Mononuclear cell (primary cell): ENCODE results near the gene FANCI. TPM values are rescaled to one million over a fixed set of nuclear protein-coding genes. Genes with fewer than 3 reads are reported as not detected.

Experiments
- H3K27me3 ChIP-seq: 2 replicates; pipeline ENCODE4 v1.6.0; 2011; ENCODE audit warnings: low read length, control low read depth; ENCODE audit not compliant: insufficient read depth
- H3K4me1 ChIP-seq: 2 replicates; pipeline ENCODE4 v1.5.1; 2011; ENCODE audit warnings: mild to moderate bottlenecking, low read length, control low read depth; ENCODE audit not compliant: insufficient read depth
- H3K4me3 ChIP-seq: 2 replicates; pipeline ENCODE4 v1.5.1; 2011; ENCODE audit warnings: mild to moderate bottlenecking, low read length, moderate library complexity
- H3K9me3 ChIP-seq: 2 replicates; pipeline ENCODE4 v1.5.1; 2011; ENCODE audit warnings: low read depth, mild to moderate bottlenecking, control low read depth, low read length
- total RNA-seq: library from RNA; depleted of rRNA; stranded (reverse); fragments of >200 nt; gene quantifications from one replicate; pipeline ENCODE4 v1.2.3, GENCODE V29; 2012

The FANCI gene
- total RNA-seq, 1 donor, result 11.5 TPM

GRCh38 chr15:89346516-89347231, 102.9 kb downstream of the FANCI start:
- Histone ChIP-seq H3K4me1 (no peaks in the 10 kb centered on the region), H3K4me3 (no peak overlapping the region), H3K9me3 (no peaks in the 10 kb centered on the region), H3K27me3 (peaks cover 4% of the 10 kb centered on the region)

- Histone ChIP-seq H3K27me3 (peaks cover 12% of the 10 kb centered on the region), H3K9me3 (no peaks in the 10 kb centered on the region), H3K4me1 (no peaks in the 10 kb centered on the region), H3K4me3 (no peak overlapping the region)
Measured at GRCh38 chr15:89349206-89349558, 105.4 kb downstream of the FANCI start.

GRCh38 chr15:89352476-89352875, 108.7 kb downstream of the FANCI start:
- Histone ChIP-seq H3K4me1 (no peaks in the 10 kb centered on the region), H3K4me3 (no peak overlapping the region), H3K9me3 (no peaks in the 10 kb centered on the region), H3K27me3 (peaks cover 33% of the 10 kb centered on the region)

- Histone ChIP-seq H3K27me3 (peaks cover 44% of the 10 kb centered on the region), H3K4me3 (no peak overlapping the region), H3K9me3 (no peaks in the 10 kb centered on the region), H3K4me1 (peaks cover 8% of the 10 kb centered on the region)
Measured at GRCh38 chr15:89353991-89354390, 110.2 kb downstream of the FANCI start.

- Histone ChIP-seq H3K4me3 (no peak overlapping the region), H3K27me3 (peaks cover 72% of the 10 kb centered on the region)
Measured at GRCh38 chr15:89356634-89357298, 113.0 kb downstream of the FANCI start.

GRCh38 chr15:89358435-89358754, 114.6 kb downstream of the FANCI start:
- peaks cover 85% of the 10 kb centered on the region for H3K27me3 ChIP-seq
- no peak overlapping the region for H3K4me3 ChIP-seq
- H3K9me3 ChIP-seq, result no peaks in the 10 kb centered on the region

More at GRCh38 chr15:89356634-89357298, 113.0 kb downstream of the FANCI start:
- Histone ChIP-seq H3K4me1 (peaks cover 15% of the 10 kb centered on the region), H3K9me3 (no peaks in the 10 kb centered on the region)

GRCh38 chr15:89358755-89359439, 115.1 kb downstream of the FANCI start:
- Histone ChIP-seq H3K9me3 (no peaks in the 10 kb centered on the region), H3K27me3 (peaks cover 87% of the 10 kb centered on the region), H3K4me1 (peaks cover 36% of the 10 kb centered on the region), H3K4me3 (peak overlapping the region; percentile 28)

More at GRCh38 chr15:89358435-89358754, 114.6 kb downstream of the FANCI start:
- H3K4me1 ChIP-seq, result peaks cover 31% of the 10 kb centered on the region

GRCh38 chr15:89359471-89360293, 115.9 kb downstream of the FANCI start:
- Histone ChIP-seq H3K27me3 (peaks cover 91% of the 10 kb centered on the region), H3K4me3 (no peak overlapping the region), H3K9me3 (no peaks in the 10 kb centered on the region), H3K4me1 (peaks cover 43% of the 10 kb centered on the region)

GRCh38 chr15:89360294-89360971, 116.7 kb downstream of the FANCI start:
- H3K4me3 ChIP-seq, result no peak overlapping the region
- no peaks in the 10 kb centered on the region for H3K9me3 ChIP-seq
- peaks cover 93% of the 10 kb centered on the region for H3K27me3 ChIP-seq
- H3K4me1 ChIP-seq, result peaks cover 44% of the 10 kb centered on the region

- Histone ChIP-seq H3K4me3 (no peak overlapping the region), H3K27me3 (peaks cover 95% of the 10 kb centered on the region)
Measured at GRCh38 chr15:89361451-89362202, 117.8 kb downstream of the FANCI start.

GRCh38 chr15:89362203-89363101, 118.7 kb downstream of the FANCI start:
- Histone ChIP-seq H3K4me3 (no peak overlapping the region), H3K9me3 (no peaks in the 10 kb centered on the region), H3K27me3 (peaks cover 95% of the 10 kb centered on the region)

More at GRCh38 chr15:89361451-89362202, 117.8 kb downstream of the FANCI start:
- Histone ChIP-seq H3K9me3 (no peaks in the 10 kb centered on the region), H3K4me1 (peaks cover 44% of the 10 kb centered on the region)

GRCh38 chr15:89363133-89363532, 119.4 kb downstream of the FANCI start:
- Histone ChIP-seq H3K27me3 (peaks cover 94% of the 10 kb centered on the region), H3K4me3 (no peak overlapping the region), H3K4me1 (peaks cover 51% of the 10 kb centered on the region), H3K9me3 (no peaks in the 10 kb centered on the region)

More at GRCh38 chr15:89362203-89363101, 118.7 kb downstream of the FANCI start:
- peaks cover 50% of the 10 kb centered on the region for H3K4me1 ChIP-seq

- no peaks in the 10 kb centered on the region for H3K9me3 ChIP-seq
- H3K4me3 ChIP-seq, result no peak overlapping the region
- peaks cover 94% of the 10 kb centered on the region for H3K27me3 ChIP-seq
- peaks cover 46% of the 10 kb centered on the region for H3K4me1 ChIP-seq
Measured at GRCh38 chr15:89363770-89364169, 120.0 kb downstream of the FANCI start.
